Naive B cell (primary cell): ENCODE results near the gene OBI1. TPM values are rescaled to one million over a fixed set of nuclear protein-coding genes. Genes with fewer than 3 reads are reported as not detected.
"Not testable (repeated sequence)": the region's sequence is repeated elsewhere in the genome, so short reads cannot be mapped to it uniquely, and the experiment has no call there.

ENCODE experiments used
- ATAC-seq, 2 donors: fragments of 150-1000 bp; cut with Tn5 transposase; 2 replicates each; pipeline ENCODE4 v1.10.0; 2021; ENCODE audit warnings: low read depth in 2 of 2, mild to moderate bottlenecking in 2 of 2, moderate library complexity in 2 of 2
- DNase-seq: peaks from one replicate; pipeline ENCODE4 v3.0.0; 2022
- H3K27ac Mint-ChIP-seq, 6 donors: one replicate each; pipeline ENCODE4 v1.8.0; 2020 to 2022; ENCODE audit warnings: mild to moderate bottlenecking in 6 of 6, mixed read lengths in 6 of 6, moderate library complexity in 5 of 6, inconsistent platforms in 2 of 6
- H3K27me3 Mint-ChIP-seq, 3 donors: one replicate each; pipeline ENCODE4 v1.8.0; 2021 to 2022; ENCODE audit warnings: mixed read lengths in 3 of 3, mild to moderate bottlenecking in 1 of 3
- H3K36me3 Mint-ChIP-seq, 2 donors: one replicate each; pipeline ENCODE4 v1.8.0; 2020 to 2022; ENCODE audit warnings: mixed read lengths in 2 of 2, inconsistent platforms in 1 of 2, mild to moderate bottlenecking in 1 of 2
- H3K4me1 Mint-ChIP-seq, 3 donors: one replicate each; pipeline ENCODE4 v1.8.0; 2020 to 2022; ENCODE audit warnings: mixed read lengths in 3 of 3, inconsistent platforms in 1 of 3, mild to moderate bottlenecking in 1 of 3, moderate library complexity in 1 of 3
- H3K4me3 Mint-ChIP-seq, 8 donors: one replicate each; pipeline ENCODE4 v1.8.0; 2020 to 2022; ENCODE audit warnings: mild to moderate bottlenecking in 8 of 8, mixed read lengths in 8 of 8, moderate library complexity in 8 of 8, inconsistent platforms in 2 of 8
- H3K9me3 Mint-ChIP-seq, 7 donors: one replicate each; pipeline ENCODE4 v1.8.0; 2020 to 2022; ENCODE audit warnings: mixed read lengths in 7 of 7, mild to moderate bottlenecking in 5 of 7, inconsistent platforms in 2 of 7, moderate library complexity in 1 of 7
- polyA plus RNA-seq, 6 donors: library from polyadenylated mRNA; unstranded; fragments of 300-500 nt; fragmentation: Illumina TruSeq; gene quantifications; one replicate each; pipeline ENCODE4 v1.2.3, GENCODE V29; 2021; ENCODE audit warnings: low read depth in 6 of 6

OBI1 gene
- polyA plus RNA-seq, 6 donors from 2014 or later, result 1.00 to 18.5 (median 15.3) TPM

- H3K9me3 Mint-ChIP-seq, result peaks cover 0 to 2% (median 0%) of the 10 kb centered on the region in 7 donors
- H3K4me3 Mint-ChIP-seq, result peak overlapping the region; percentile 98 to 100 (median 100)
- peak overlapping the region in 5 of 6 donors; percentile 74 to 99 (median 98) for H3K27ac Mint-ChIP-seq
- peak; percentile 41 for DNase-seq
- H3K36me3 Mint-ChIP-seq, result no peaks in the 10 kb centered on the region
- H3K27me3 Mint-ChIP-seq, result peaks cover 0 to 4% (median 0%) of the 10 kb centered on the region in 3 donors
- peaks cover 30 to 44% (median 37%) of the 10 kb centered on the region in 3 donors for H3K4me1 Mint-ChIP-seq
- peak in 1 of 2 donors; percentile 17 for ATAC-seq
Observed at GRCh38 chr13:78659732-78660494, 958 bp upstream of the OBI1 start.

GRCh38 chr13:78659450-78659730 is 435 bp upstream of the OBI1 start:
- peaks cover 33 to 44% (median 41%) of the 10 kb centered on the region in 3 donors for H3K4me1 Mint-ChIP-seq
- ATAC-seq, result no peak
- H3K36me3 Mint-ChIP-seq, result no peaks in the 10 kb centered on the region
- H3K27ac Mint-ChIP-seq, result peak overlapping the region in 5 of 6 donors; percentile 74 to 99 (median 98)
- peaks cover 0 to 2% (median 0%) of the 10 kb centered on the region in 7 donors for H3K9me3 Mint-ChIP-seq
- H3K4me3 Mint-ChIP-seq, result peak overlapping the region; percentile 98 to 100 (median 100)
- no peak for DNase-seq
- no peaks in the 10 kb centered on the region for H3K27me3 Mint-ChIP-seq

GRCh38 chr13:78657699-78658629 is 991 bp downstream of the OBI1 start:
- no peaks in the 10 kb centered on the region for H3K36me3 Mint-ChIP-seq
- H3K27me3 Mint-ChIP-seq, result no peaks in the 10 kb centered on the region
- DNase-seq, result no peak
- peak overlapping the region; percentile 42 to 99 (median 98) for H3K27ac Mint-ChIP-seq
- H3K4me3 Mint-ChIP-seq, result peak overlapping the region; percentile 98 to 100 (median 100)
- peaks cover 37 to 49% (median 46%) of the 10 kb centered on the region in 3 donors for H3K4me1 Mint-ChIP-seq
- peaks cover 0 to 2% (median 0%) of the 10 kb centered on the region in 7 donors for H3K9me3 Mint-ChIP-seq
- no peak for ATAC-seq

- peaks cover 0 to 2% (median 0%) of the 10 kb centered on the region in 7 donors for H3K9me3 Mint-ChIP-seq
- ATAC-seq (no peak), DNase-seq (no peak)
- H3K4me3 Mint-ChIP-seq, result peak overlapping the region in 4 of 8 donors; percentile 6 to 82 (median 19)
- peak overlapping the region in 2 of 6 donors; percentile 7 to 26 for H3K27ac Mint-ChIP-seq
- no peaks in the 10 kb centered on the region for H3K36me3 Mint-ChIP-seq
- peaks cover 37 to 58% (median 56%) of the 10 kb centered on the region in 3 donors for H3K4me1 Mint-ChIP-seq
- H3K27me3 Mint-ChIP-seq, result no peaks in the 10 kb centered on the region
Observed at GRCh38 chr13:78655906-78656305, 3.0 kb downstream of the OBI1 start.

- peaks cover 0 to 2% (median 0%) of the 10 kb centered on the region in 7 donors for H3K9me3 Mint-ChIP-seq
- no peak overlapping the region for H3K27ac Mint-ChIP-seq
- ATAC-seq (no peak), DNase-seq (no peak)
- H3K36me3 Mint-ChIP-seq, result no peaks in the 10 kb centered on the region
- peaks cover 37 to 53% (median 51%) of the 10 kb centered on the region in 3 donors for H3K4me1 Mint-ChIP-seq
- H3K4me3 Mint-ChIP-seq, result peak overlapping the region in 1 of 8 donors; percentile 82
- no peaks in the 10 kb centered on the region for H3K27me3 Mint-ChIP-seq
Observed at GRCh38 chr13:78655007-78655406, 3.9 kb downstream of the OBI1 start.

GRCh38 chr13:78652651-78653050 is 6.3 kb downstream of the OBI1 start:
- no peaks in the 10 kb centered on the region for H3K27me3 Mint-ChIP-seq
- no peak overlapping the region for H3K27ac Mint-ChIP-seq
- peaks cover 17 to 36% (median 31%) of the 10 kb centered on the region in 3 donors for H3K4me1 Mint-ChIP-seq
- no peak for ATAC-seq
- no peak for DNase-seq
- no peaks in the 10 kb centered on the region for H3K36me3 Mint-ChIP-seq
- no peaks in the 10 kb centered on the region for H3K9me3 Mint-ChIP-seq
- H3K4me3 Mint-ChIP-seq, result no peak overlapping the region

- ATAC-seq, result no peak
- H3K36me3 Mint-ChIP-seq, result no peaks in the 10 kb centered on the region
- no peak overlapping the region for H3K27ac Mint-ChIP-seq
- peaks cover 19 to 31% (median 31%) of the 10 kb centered on the region in 3 donors for H3K4me1 Mint-ChIP-seq
- no peaks in the 10 kb centered on the region for H3K27me3 Mint-ChIP-seq
- no peaks in the 10 kb centered on the region for H3K9me3 Mint-ChIP-seq
- DNase-seq, result no peak
- no peak overlapping the region for H3K4me3 Mint-ChIP-seq
Observed at GRCh38 chr13:78650717-78651083, 8.3 kb downstream of the OBI1 start.

- H3K36me3 Mint-ChIP-seq, result no peaks in the 10 kb centered on the region
- H3K27ac Mint-ChIP-seq, result no peak overlapping the region
- peaks cover 14 to 27% (median 25%) of the 10 kb centered on the region in 3 donors for H3K4me1 Mint-ChIP-seq
- H3K27me3 Mint-ChIP-seq, result no peaks in the 10 kb centered on the region
- no peak overlapping the region for H3K4me3 Mint-ChIP-seq
- DNase-seq (no peak), ATAC-seq (no peak)
- H3K9me3 Mint-ChIP-seq, result no peaks in the 10 kb centered on the region
Observed at GRCh38 chr13:78649997-78650716, 8.8 kb downstream of the OBI1 start.

- H3K4me1 Mint-ChIP-seq, result peaks cover 9 to 13% (median 13%) of the 10 kb centered on the region in 3 donors
Observed at GRCh38 chr13:78647109-78647678, 11.8 kb downstream of the OBI1 start.

GRCh38 chr13:78638216-78638615 is 20.7 kb downstream of the OBI1 start:
- no peak for ATAC-seq
- H3K27me3 Mint-ChIP-seq, result no peaks in the 10 kb centered on the region

More at GRCh38 chr13:78647109-78647678, 11.8 kb downstream of the OBI1 start:
- H3K36me3 Mint-ChIP-seq, result peaks cover 2 to 16% of the 10 kb centered on the region in 2 donors
- not testable (repeated sequence) for H3K27me3 Mint-ChIP-seq, DNase-seq, H3K4me3 Mint-ChIP-seq, H3K9me3 Mint-ChIP-seq, ATAC-seq
- H3K27ac Mint-ChIP-seq, result peak overlapping the region in 2 of 6 donors; percentile 16 to 73

GRCh38 chr13:78636495-78636894 is 22.5 kb downstream of the OBI1 start:
- no peak for DNase-seq
- Mint-ChIP-seq H3K9me3 (no peaks in the 10 kb centered on the region), H3K4me1 (peaks cover 0 to 5% (median 0%) of the 10 kb centered on the region in 3 donors), H3K27me3 (no peaks in the 10 kb centered on the region), H3K36me3 (peaks cover 42 to 58% of the 10 kb centered on the region in 2 donors), H3K4me3 (no peak overlapping the region), H3K27ac (peak overlapping the region in 1 of 6 donors; percentile 16)
- no peak for ATAC-seq

More at GRCh38 chr13:78638216-78638615, 20.7 kb downstream of the OBI1 start:
- Mint-ChIP-seq H3K4me1 (peaks cover 0 to 5% (median 0%) of the 10 kb centered on the region in 3 donors), H3K4me3 (no peak overlapping the region), H3K27ac (no peak overlapping the region), H3K9me3 (no peaks in the 10 kb centered on the region), H3K36me3 (peaks cover 31 to 49% of the 10 kb centered on the region in 2 donors)
- DNase-seq, result no peak

- no peak overlapping the region for H3K27ac Mint-ChIP-seq
- DNase-seq, result no peak
- no peaks in the 10 kb centered on the region for H3K4me1 Mint-ChIP-seq
- H3K9me3 Mint-ChIP-seq, result no peaks in the 10 kb centered on the region
- no peak for ATAC-seq
- no peaks in the 10 kb centered on the region for H3K27me3 Mint-ChIP-seq
- H3K36me3 Mint-ChIP-seq, result peaks cover 46 to 51% of the 10 kb centered on the region in 2 donors
- H3K4me3 Mint-ChIP-seq, result no peak overlapping the region
Observed at GRCh38 chr13:78632996-78633395, 26.0 kb downstream of the OBI1 start.

GRCh38 chr13:78631077-78631476 is 27.9 kb downstream of the OBI1 start:
- no peaks in the 10 kb centered on the region for H3K9me3 Mint-ChIP-seq
- DNase-seq (no peak), ATAC-seq (no peak)
- H3K27me3 Mint-ChIP-seq, result no peaks in the 10 kb centered on the region
- H3K4me3 Mint-ChIP-seq, result no peak overlapping the region
- H3K36me3 Mint-ChIP-seq, result peaks cover 55 to 59% of the 10 kb centered on the region in 2 donors
- H3K4me1 Mint-ChIP-seq, result no peaks in the 10 kb centered on the region
- no peak overlapping the region for H3K27ac Mint-ChIP-seq
